Prostate gland (tissue), 2 donors: ENCODE data around the gene FHIT. TPM values are rescaled to one million over a fixed set of nuclear protein-coding genes. Genes with fewer than 3 reads are reported as not detected.

Experiments
- DNase-seq: peaks from one replicate; pipeline ENCODE4 v3.0.0-alpha.2; 2019; ENCODE audit warnings: low spot score
- H3K27ac ChIP-seq, 2 donors: fragments of 200-600 bp; sonication (generic); 2 replicates each; pipeline ENCODE4 v1.5.1; 2017 to 2019
- H3K27me3 ChIP-seq: fragments of 200-600 bp; sonication (generic); replicated peaks from 2 replicates; pipeline ENCODE4 v1.5.1; 2019; ENCODE audit not compliant: insufficient read depth
- H3K36me3 ChIP-seq, 2 donors: fragments of 200-600 bp; sonication (generic); 1 replicate in 1 of 2; 2 replicates in 1 of 2; pipeline versions ENCODE4 v1.5.1 to v1.8.1; 2017 to 2019
- H3K4me1 ChIP-seq: fragments of 200-600 bp; sonication (generic); replicated peaks from 2 replicates; pipeline ENCODE4 v1.5.1; 2019
- H3K4me3 ChIP-seq, 2 donors: fragments of 200-600 bp; sonication (generic); 2 replicates each; pipeline ENCODE4 v1.5.1; 2017 to 2019
- H3K9me3 ChIP-seq: fragments of 200-600 bp; sonication (generic); 2 replicates; pipeline ENCODE4 v1.5.1; 2017
- CTCF ChIP-seq, 4 experiments: fragments of 200-600 bp in 2 of 4; fragments of 450-650 bp in 2 of 4; sonication (generic) in 2 of 4; IDR thresholded peaks; 1 replicate in 3 of 4; 2 replicates in 1 of 4; pipeline ENCODE4 v1.5.1; 2016 to 2019; ENCODE audit warnings: antibody characterized with exemption in 4 of 4, mild to moderate bottlenecking in 2 of 4, moderate library complexity in 2 of 4
- POLR2A ChIP-seq: fragments of 450-650 bp; IDR thresholded peaks from one replicate; pipeline ENCODE4 v1.6.1; 2016; ENCODE audit warnings: antibody characterized with exemption, mild to moderate bottlenecking
- POLR2AphosphoS5 ChIP-seq: sonication (generic); formaldehyde crosslinking; IDR thresholded peaks from one replicate; pipeline ENCODE4 v1.6.1; 2017; ENCODE audit warnings: antibody characterized with exemption
- WGBS: methylation state at CpG from one replicate; pipeline ENCODE4 v1.1.5; 2018; 5-methylcytosine and 5-hydroxymethylcytosine counted together
- intact Hi-C: fragments of 100-400 bp; cut with DNase I; formaldehyde crosslinking; loops from one replicate; pipeline ENCODE4 v1.14.2; 2022
- total RNA-seq, 2 donors: library from RNA; depleted of rRNA; stranded (reverse); fragments of >200 nt; gene quantifications; one replicate each; pipeline ENCODE4 v1.1.0, GENCODE V29; 2016

Gene FHIT
- total RNA-seq, 2 donors from 2014 or later, result 6.4 to 10.4 TPM

GRCh38 chr3:60386306-60386705, 864.9 kb downstream of the FHIT start:
- H3K36me3 ChIP-seq, result no peaks in the 10 kb centered on the region
- WGBS, result 73% methylated on average over 3 of the region's 3 CpGs
- H3K27me3 ChIP-seq, result no peaks in the 10 kb centered on the region
- DNase-seq, result no peak
- TF ChIP-seq POLR2AphosphoS5, result no peak
- TF ChIP-seq POLR2A, result no peak
- no peak for TF ChIP-seq CTCF (IDR thresholded peaks at IDR 0.05)
- no peak overlapping the region for H3K4me3 ChIP-seq
- H3K4me1 ChIP-seq, result no peaks in the 10 kb centered on the region
- intact Hi-C loops, result no loop called here
- H3K27ac ChIP-seq, result no peak overlapping the region
- no peaks in the 10 kb centered on the region for H3K9me3 ChIP-seq

GRCh38 chr3:60384341-60384740, 866.9 kb downstream of the FHIT start:
- WGBS, result 59% methylated on average over 5 of the region's 5 CpGs
- DNase-seq, result no peak

GRCh38 chr3:60383345-60383744, 867.9 kb downstream of the FHIT start:
- no peaks in the 10 kb centered on the region for H3K4me1 ChIP-seq
- H3K4me3 ChIP-seq, result no peak overlapping the region
- intact Hi-C loops, result no loop called here
- no peak for DNase-seq
- H3K9me3 ChIP-seq, result no peaks in the 10 kb centered on the region
- 88% methylated on average over 2 of the region's 2 CpGs for WGBS
- H3K27me3 ChIP-seq, result no peaks in the 10 kb centered on the region
- H3K36me3 ChIP-seq, result no peaks in the 10 kb centered on the region
- TF ChIP-seq POLR2AphosphoS5 (no peak), POLR2A (no peak), CTCF (IDR thresholded peaks at IDR 0.05) (no peak)
- H3K27ac ChIP-seq, result no peak overlapping the region

More at GRCh38 chr3:60384341-60384740, 866.9 kb downstream of the FHIT start:
- H3K27ac ChIP-seq, result no peak overlapping the region
- no peaks in the 10 kb centered on the region for H3K9me3 ChIP-seq
- no peaks in the 10 kb centered on the region for H3K36me3 ChIP-seq
- TF ChIP-seq CTCF (IDR thresholded peaks at IDR 0.05) (no peak), POLR2AphosphoS5 (no peak), POLR2A (no peak)
- no peak overlapping the region for H3K4me3 ChIP-seq
- H3K27me3 ChIP-seq, result no peaks in the 10 kb centered on the region
- no peaks in the 10 kb centered on the region for H3K4me1 ChIP-seq
- intact Hi-C loops, result no loop called here

GRCh38 chr3:60366486-60366885, 884.8 kb downstream of the FHIT start:
- Histone ChIP-seq H3K27ac (no peak overlapping the region), H3K36me3 (no peaks in the 10 kb centered on the region), H3K9me3 (no peaks in the 10 kb centered on the region), H3K4me3 (no peak overlapping the region), H3K27me3 (no peaks in the 10 kb centered on the region), H3K4me1 (no peaks in the 10 kb centered on the region)
- 94% methylated on average over 2 of the region's 2 CpGs for WGBS
- no peak for TF ChIP-seq POLR2A
- no peak for TF ChIP-seq CTCF (IDR thresholded peaks at IDR 0.05)
- no peak for TF ChIP-seq POLR2AphosphoS5
- no peak for DNase-seq
- intact Hi-C loops, result no loop called here

- intact Hi-C loops, result no loop called here
- Histone ChIP-seq H3K9me3 (no peaks in the 10 kb centered on the region), H3K27ac (no peak overlapping the region), H3K36me3 (no peaks in the 10 kb centered on the region), H3K27me3 (no peaks in the 10 kb centered on the region), H3K4me3 (no peak overlapping the region), H3K4me1 (no peaks in the 10 kb centered on the region)
- TF ChIP-seq POLR2AphosphoS5, result no peak
- TF ChIP-seq CTCF (IDR thresholded peaks at IDR 0.05), result no peak
- TF ChIP-seq POLR2A, result no peak
- DNase-seq, result no peak
- 0% methylated on average over 2 of the region's 2 CpGs for WGBS
These were observed 885.9 kb downstream of the FHIT start for GRCh38 chr3:60365360-60365759.
